HepG2 (cell line): ENCODE measurements around the gene RIPOR3. TPM values are rescaled to one million over a fixed set of nuclear protein-coding genes. Genes with fewer than 3 reads are reported as not detected.

Experiments used
- ATAD3A ChIP-seq: sonication (generic); formaldehyde crosslinking; IDR thresholded peaks from 2 replicates; pipeline ENCODE4 v1.4.0; 2020; ENCODE audit warnings: missing genetic modification reagents
- CBX1 ChIP-seq: IDR thresholded peaks from one replicate; pipeline ENCODE4 v1.6.1; 2016; ENCODE audit warnings: antibody characterized with exemption, low read depth
- CHD2 ChIP-seq: IDR thresholded peaks from 2 replicates; pipeline ENCODE4 v1.6.1; 2011; ENCODE audit warnings: low read depth, low read length, improper control_type of control experiment
- DMTF1 ChIP-seq: sonication (generic); formaldehyde crosslinking; IDR thresholded peaks from 2 replicates; pipeline ENCODE4 v1.4.0; 2020; ENCODE audit warnings: mild to moderate bottlenecking, missing genetic modification reagents
- HNF4G ChIP-seq, 2 experiments: sonication (generic) in 1 of 2; formaldehyde crosslinking in 1 of 2; IDR thresholded peaks; 2 replicates each; pipeline versions ENCODE4 v1.4.0 to v1.6.1; 2011 to 2020; ENCODE audit warnings: borderline replicate concordance in 2 of 2, low read depth in 2 of 2, mild to moderate bottlenecking in 2 of 2, low read length in 1 of 2, missing genetic modification reagents in 1 of 2, moderate library complexity in 1 of 2
- KAT2B ChIP-seq: fragments of 150-350 bp; IDR thresholded peaks from 2 replicates; pipeline ENCODE4 v1.6.1; 2014; ENCODE audit warnings: low read depth, low read length, borderline replicate concordance
- KDM5B ChIP-seq: sonication (generic); formaldehyde crosslinking; IDR thresholded peaks from 2 replicates; pipeline ENCODE4 v1.4.0; 2020; ENCODE audit warnings: missing genetic modification reagents, mild to moderate bottlenecking, borderline replicate concordance
- MAFG ChIP-seq: sonication (generic); formaldehyde crosslinking; IDR thresholded peaks from 2 replicates; pipeline ENCODE4 v1.5.1; 2020; ENCODE audit warnings: mild to moderate bottlenecking, missing genetic modification reagents
- NR2F1 ChIP-seq, 2 experiments: fragments of 450-650 bp in 1 of 2; formaldehyde crosslinking in 1 of 2; IDR thresholded peaks; 2 replicates each; pipeline versions ENCODE4 v1.5.0 to v1.6.1; 2016 to 2020; ENCODE audit warnings: mild to moderate bottlenecking in 1 of 2, missing compliant biosample characterization in 1 of 2, missing genetic modification reagents in 1 of 2, moderate library complexity in 1 of 2
- SNRNP70 ChIP-seq: fragments of 200-400 bp; formaldehyde crosslinking; IDR thresholded peaks from 2 replicates; pipeline ENCODE4 v1.6.1; 2017; ENCODE audit warnings: mild to moderate bottlenecking, low read depth, low read length, moderate library complexity
- ZNF136 ChIP-seq: sonication (generic); formaldehyde crosslinking; IDR thresholded peaks from 2 replicates; pipeline ENCODE4 v1.8.1; 2022; ENCODE audit warnings: low read depth, mild to moderate bottlenecking, moderate library complexity, missing genetic modification reagents
- ZNF138 ChIP-seq: sonication (generic); formaldehyde crosslinking; IDR thresholded peaks from 2 replicates; pipeline ENCODE4 v1.5.0; 2020; ENCODE audit warnings: mild to moderate bottlenecking, low read depth, missing genetic modification reagents
- ZNF724P ChIP-seq: sonication (generic); formaldehyde crosslinking; IDR thresholded peaks from 2 replicates; pipeline ENCODE4 v1.8.0; 2022; ENCODE audit warnings: missing genetic modification reagents, borderline replicate concordance
- polyA plus RNA-seq, 8 experiments: library from polyadenylated mRNA; depleted of rRNA in 3 of 8; stranded (reverse) in 7 of 8; unstranded in 1 of 8; fragments of >200 nt; fragmentation: Illumina TruSeq in 4 of 8; extraction: Trizol in 4 of 8; gene quantifications; 2 replicates each; pipeline versions ENCODE4 v1.2.1 to v1.2.3, GENCODE V29; 2011 to 2016; ENCODE audit warnings: low read depth in 4 of 8, missing spikeins in 1 of 8, mixed read lengths in 1 of 8; ENCODE audit not compliant: insufficient read depth in 1 of 8
- total RNA-seq, 5 experiments: library from RNA; depleted of rRNA; stranded (reverse); fragments of >200 nt; fragmentation: Illumina TruSeq; extraction: Trizol; gene quantifications; 2 replicates each; pipeline ENCODE4 v1.2.3, GENCODE V29; 2016; ENCODE audit warnings: low read depth in 1 of 5
- TF ChIP-seq, protein P1 (sequence below): sonication (generic); formaldehyde crosslinking; IDR thresholded peaks from 2 replicates; pipeline ENCODE4 v1.4.0; 2020; ENCODE audit warnings: missing genetic modification reagents, borderline replicate concordance

Gene RIPOR3
- total and polyA plus RNA-seq, 2 of the 13 experiments (the other 11 are each of a cell fraction or from before 2014, with no cell fraction given) = 0.18 TPM; not detected in 1

DNA sequence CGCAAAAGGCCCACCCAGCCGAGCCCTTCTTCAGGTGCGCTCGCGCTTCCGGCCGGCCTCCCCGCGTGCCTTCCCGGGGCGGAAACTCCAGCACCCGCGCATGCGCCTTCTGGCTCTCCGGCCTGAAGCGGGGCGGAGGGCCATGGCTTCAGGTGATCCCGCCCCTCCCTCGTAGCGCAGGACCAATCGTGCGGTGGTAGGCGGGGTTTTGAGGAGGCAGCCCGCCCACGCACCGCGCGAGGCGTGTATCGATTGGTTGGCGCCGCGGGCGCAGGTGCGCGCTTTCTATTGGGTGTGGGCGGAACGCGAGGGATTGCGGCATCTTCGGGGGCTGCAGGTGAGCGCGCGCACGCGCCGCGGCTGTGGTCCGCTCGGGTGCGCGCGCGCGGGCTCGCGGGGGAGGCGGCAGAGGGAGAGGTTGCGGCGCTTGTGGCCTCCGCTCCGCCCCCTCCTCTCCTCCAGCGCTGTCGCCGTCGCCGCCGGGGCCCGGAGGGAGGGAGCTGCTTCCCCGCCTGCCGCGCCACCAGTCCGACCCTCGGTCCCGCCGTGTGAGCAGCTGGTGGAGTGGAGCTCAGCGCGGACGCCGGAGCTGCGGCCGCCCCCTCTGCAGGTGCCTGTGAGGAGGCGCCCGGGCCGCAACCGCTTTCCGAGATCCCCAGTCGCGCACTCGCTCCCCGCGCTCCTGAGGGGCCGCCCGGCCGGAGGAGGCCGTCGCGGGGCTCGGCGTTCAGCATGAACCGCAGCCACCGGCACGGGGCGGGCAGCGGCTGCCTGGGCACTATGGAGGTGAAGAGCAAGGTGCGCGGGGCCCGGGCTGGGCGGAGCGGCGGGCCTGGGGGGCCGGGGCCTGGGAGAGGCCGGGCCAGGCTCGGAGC is 40.0 kb upstream of the RIPOR3 start, which contains the start of gene PARD6B (continued):
- TF ChIP-seq CBX1 (peak; percentile 65), DMTF1 (no peak), KDM5B (CRISPR knock-in tag) (no peak; the same call in none of the 2 replicates), NR2F1 (CRISPR knock-in tag; IDR thresholded peaks at IDR 0.05) (no peak), MAFG (CRISPR knock-in tag) (no peak), SNRNP70 (0 out of 2 replicates have a peak, but pooled peaks have one; percentile 56), ZNF138 (CRISPR knock-in tag) (peak; percentile 97), ATAD3A (CRISPR knock-in tag) (0 out of 2 replicates have a peak, but pooled peaks have one; percentile 87), ZNF136 (CRISPR knock-in tag) (peak; percentile 71), HNF4G (IDR thresholded peaks at IDR 0.05; ENCODE audit: borderline replicate concordance, low read depth, low read length) (no peak), HNF4G (CRISPR knock-in tag; IDR thresholded peaks at IDR 0.05; ENCODE audit: borderline replicate concordance, low read depth) (peak; percentile 43; the same call in 1 of the 2 replicates), CHD2 (no peak; the same call in 1 of the 2 replicates), ZNF724P (CRISPR knock-in tag) (peak; percentile 57; the same call in 1 of the 2 replicates), KAT2B (peak; percentile 61; the same call in 1 of the 2 replicates)
- TF ChIP-seq, protein P1, sequence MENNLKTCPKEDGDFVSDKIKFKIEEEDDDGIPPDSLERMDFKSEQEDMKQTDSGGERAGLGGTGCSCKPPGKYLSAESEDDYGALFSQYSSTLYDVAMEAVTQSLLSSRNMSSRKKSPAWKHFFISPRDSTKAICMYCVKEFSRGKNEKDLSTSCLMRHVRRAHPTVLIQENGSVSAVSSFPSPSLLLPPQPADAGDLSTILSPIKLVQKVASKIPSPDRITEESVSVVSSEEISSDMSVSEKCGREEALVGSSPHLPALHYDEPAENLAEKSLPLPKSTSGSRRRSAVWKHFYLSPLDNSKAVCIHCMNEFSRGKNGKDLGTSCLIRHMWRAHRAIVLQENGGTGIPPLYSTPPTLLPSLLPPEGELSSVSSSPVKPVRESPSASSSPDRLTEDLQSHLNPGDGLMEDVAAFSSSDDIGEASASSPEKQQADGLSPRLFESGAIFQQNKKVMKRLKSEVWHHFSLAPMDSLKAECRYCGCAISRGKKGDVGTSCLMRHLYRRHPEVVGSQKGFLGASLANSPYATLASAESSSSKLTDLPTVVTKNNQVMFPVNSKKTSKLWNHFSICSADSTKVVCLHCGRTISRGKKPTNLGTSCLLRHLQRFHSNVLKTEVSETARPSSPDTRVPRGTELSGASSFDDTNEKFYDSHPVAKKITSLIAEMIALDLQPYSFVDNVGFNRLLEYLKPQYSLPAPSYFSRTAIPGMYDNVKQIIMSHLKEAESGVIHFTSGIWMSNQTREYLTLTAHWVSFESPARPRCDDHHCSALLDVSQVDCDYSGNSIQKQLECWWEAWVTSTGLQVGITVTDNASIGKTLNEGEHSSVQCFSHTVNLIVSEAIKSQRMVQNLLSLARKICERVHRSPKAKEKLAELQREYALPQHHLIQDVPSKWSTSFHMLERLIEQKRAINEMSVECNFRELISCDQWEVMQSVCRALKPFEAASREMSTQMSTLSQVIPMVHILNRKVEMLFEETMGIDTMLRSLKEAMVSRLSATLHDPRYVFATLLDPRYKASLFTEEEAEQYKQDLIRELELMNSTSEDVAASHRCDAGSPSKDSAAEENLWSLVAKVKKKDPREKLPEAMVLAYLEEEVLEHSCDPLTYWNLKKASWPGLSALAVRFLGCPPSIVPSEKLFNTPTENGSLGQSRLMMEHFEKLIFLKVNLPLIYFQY (CRISPR knock-in tag) = peak; percentile 48; the same call in 1 of the 2 replicates
